H1 (cell line): ENCODE data around the gene ZNF526. TPM values are rescaled to one million over a fixed set of nuclear protein-coding genes. Genes with fewer than 3 reads are reported as not detected.

Experiments
- CTCF ChIA-PET: fragments of 300-600 bp; sonication (Branson Sonifier 250); formaldehyde crosslinking; loops from one replicate; lab custom pipeline; 2021; ENCODE audit not compliant: partially characterized antibody; lab: Charles Lee
- POLR2A ChIA-PET: fragments of 300-600 bp; sonication (Branson Sonifier 250); formaldehyde crosslinking; loops from one replicate; lab custom pipeline; 2021; ENCODE audit warnings: inconsistent platforms; ENCODE audit not compliant: partially characterized antibody; lab: Charles Lee
- DNase-seq, 2 experiments: peaks; one replicate each; pipeline versions ENCODE4 v3.0.0 to v3.0.0-alpha.2; 2010 to 2022; ENCODE audit warnings: low spot score in 2 of 2, low read depth in 1 of 2, mixed read lengths in 1 of 2
- FAIRE-seq: peaks from 2 replicates; lab custom pipeline; 2011; peaks lifted over from hg19 to GRCh38; lab: Jason Lieb, UNC
- H2AFZ ChIP-seq: 2 replicates; pipeline ENCODE4 v1.8.1; 2012; ENCODE audit warnings: low read length, inconsistent platforms
- H2AK5ac ChIP-seq: 2 replicates; pipeline ENCODE4 v1.6.1; 2013; ENCODE audit warnings: low read depth, low read length
- H2BK120ac ChIP-seq: replicated peaks from 2 replicates; pipeline ENCODE3; 2013; ENCODE audit warnings: low read depth, low read length, inconsistent platforms
- H2BK12ac ChIP-seq: 2 replicates; pipeline ENCODE4 v1.6.1; 2013; ENCODE audit warnings: low read depth, low read length
- H2BK15ac ChIP-seq: 2 replicates; pipeline ENCODE4 v1.6.1; 2013; ENCODE audit warnings: low read length
- H2BK20ac ChIP-seq: 2 replicates; pipeline ENCODE4 v1.6.1; 2013; ENCODE audit warnings: low read length
- H2BK5ac ChIP-seq: 2 replicates; pipeline ENCODE4 v1.6.1; 2013; ENCODE audit warnings: low read depth, low read length
- H3K14ac ChIP-seq: 2 replicates; pipeline ENCODE4 v1.6.1; 2013; ENCODE audit warnings: inconsistent platforms; ENCODE audit not compliant: insufficient read length
- H3K18ac ChIP-seq: 2 replicates; pipeline ENCODE4 v1.6.1; 2013; ENCODE audit warnings: low read length; ENCODE audit errors: extremely low read depth
- H3K23ac ChIP-seq: 2 replicates; pipeline ENCODE4 v1.6.1; 2013; ENCODE audit warnings: inconsistent platforms; ENCODE audit not compliant: insufficient read length
- H3K23me2 ChIP-seq: 2 replicates; pipeline ENCODE4 v1.6.1; 2013; ENCODE audit warnings: low read depth, low read length
- H3K27ac ChIP-seq: 2 replicates; pipeline ENCODE4 v1.6.1; 2011; ENCODE audit warnings: low read depth, low read length, inconsistent platforms
- H3K27me3 ChIP-seq, 4 experiments: replicated peaks in 1 of 4; 1 replicate in 1 of 4; 2 replicates in 3 of 4; pipeline versions ENCODE4 v1.6.1 to v1.8.1; 2011 to 2013; ENCODE audit warnings: low read length in 3 of 4, mild to moderate bottlenecking in 3 of 4, inconsistent platforms in 2 of 4, mixed read lengths in 2 of 4, moderate library complexity in 1 of 4; ENCODE audit not compliant: control insufficient read depth in 3 of 4, insufficient read depth in 3 of 4; ENCODE audit errors: extremely low read depth in 1 of 4
- H3K36me3 ChIP-seq, 4 experiments: 2 replicates each; pipeline versions ENCODE4 v1.6.1 to v1.8.1; 2011 to 2013; ENCODE audit warnings: mild to moderate bottlenecking in 4 of 4, low read length in 3 of 4, moderate library complexity in 2 of 4, control low read depth in 1 of 4, inconsistent platforms in 1 of 4; ENCODE audit not compliant: insufficient read depth in 4 of 4, control insufficient read depth in 2 of 4
- H3K4ac ChIP-seq: replicated peaks from 2 replicates; pipeline ENCODE3; 2013; ENCODE audit warnings: low read length, low read depth, mixed read lengths, inconsistent platforms; ENCODE audit not compliant: insufficient read length
- H3K4me1 ChIP-seq, 4 experiments: replicated peaks in 1 of 4; 1 replicate in 1 of 4; 2 replicates in 3 of 4; pipeline versions ENCODE4 v1.6.1 to v1.8.1; 2011 to 2013; ENCODE audit warnings: low read length in 3 of 4, inconsistent platforms in 2 of 4, mixed read lengths in 1 of 4; ENCODE audit not compliant: insufficient read depth in 4 of 4, control insufficient read depth in 3 of 4
- H3K4me2 ChIP-seq, 2 experiments: 2 replicates each; pipeline versions ENCODE4 v1.6.1 to v1.8.1; 2011 to 2013; ENCODE audit warnings: low read depth in 2 of 2, low read length in 2 of 2, control low read depth in 1 of 2, inconsistent platforms in 1 of 2, mild to moderate bottlenecking in 1 of 2; ENCODE audit not compliant: insufficient read depth in 1 of 2
- H3K4me3 ChIP-seq, 4 experiments: fragments of 200-600, 300-600 bp in 1 of 4; sonication (generic), shearing (Covaris generic), sonication (Bioruptor Twin) in 1 of 4; 2 replicates each; pipeline versions ENCODE4 v1.5.1 to v1.8.1; 2011 to 2016; ENCODE audit warnings: low read length in 4 of 4, low read depth in 3 of 4, control low read depth in 2 of 4, inconsistent platforms in 2 of 4, mild to moderate bottlenecking in 2 of 4, mixed read lengths in 1 of 4, moderate library complexity in 1 of 4; ENCODE audit not compliant: insufficient read depth in 2 of 4; ENCODE audit errors: extremely low read depth in 1 of 4
- H3K56ac ChIP-seq: replicated peaks from 2 replicates; pipeline ENCODE3; 2013; ENCODE audit warnings: low read depth, mild to moderate bottlenecking, mixed read lengths, low read length, inconsistent platforms; ENCODE audit not compliant: insufficient read length
- H3K79me1 ChIP-seq: 2 replicates; pipeline ENCODE4 v1.6.1; 2013; ENCODE audit warnings: low read depth, low read length, control low read depth
- H3K79me2 ChIP-seq, 2 experiments: 2 replicates each; pipeline versions ENCODE4 v1.6.1 to v1.8.1; 2012 to 2013; ENCODE audit warnings: low read length in 2 of 2, mild to moderate bottlenecking in 2 of 2, inconsistent platforms in 1 of 2; ENCODE audit not compliant: insufficient read depth in 2 of 2, control insufficient read depth in 1 of 2
- H3K9ac ChIP-seq, 4 experiments: replicated peaks in 1 of 4; 1 replicate in 1 of 4; 2 replicates in 3 of 4; pipeline versions ENCODE4 v1.6.1 to v1.8.1; 2011 to 2013; ENCODE audit warnings: low read depth in 3 of 4, low read length in 3 of 4, control low read depth in 2 of 4, mild to moderate bottlenecking in 2 of 4, moderate library complexity in 2 of 4, inconsistent platforms in 1 of 4; ENCODE audit errors: extremely low read depth in 1 of 4
- H3K9me3 ChIP-seq, 2 experiments: 2 replicates each; pipeline versions ENCODE4 v1.6.1 to v1.8.1; 2012 to 2013; ENCODE audit warnings: mild to moderate bottlenecking in 2 of 2, moderate library complexity in 2 of 2, control low read depth in 1 of 2, inconsistent platforms in 1 of 2, low read depth in 1 of 2, low read length in 1 of 2, mixed read lengths in 1 of 2; ENCODE audit not compliant: insufficient read depth in 2 of 2
- H4K20me1 ChIP-seq, 2 experiments: replicated peaks in 1 of 2; 2 replicates each; pipeline versions ENCODE3 to v1.8.1; 2011 to 2013; ENCODE audit warnings: inconsistent platforms in 2 of 2, low read length in 2 of 2, mild to moderate bottlenecking in 1 of 2; ENCODE audit not compliant: insufficient read depth in 2 of 2, control insufficient read depth in 1 of 2
- H4K5ac ChIP-seq: 2 replicates; pipeline ENCODE4 v1.6.1; 2013; ENCODE audit warnings: low read length, low read depth, mixed read lengths, inconsistent platforms; ENCODE audit not compliant: insufficient read length
- H4K8ac ChIP-seq: 2 replicates; pipeline ENCODE4 v1.8.0; 2013; ENCODE audit warnings: mild to moderate bottlenecking, moderate library complexity, low read length, inconsistent platforms; ENCODE audit not compliant: insufficient read depth; ENCODE audit errors: extremely low read depth
- H4K91ac ChIP-seq: replicated peaks from 2 replicates; pipeline ENCODE3; 2013; ENCODE audit warnings: low read length, mixed read lengths, inconsistent platforms; ENCODE audit not compliant: insufficient read length
- RNF2 ChIP-seq: fragments of 200-900, 300-1000 bp; sonication (generic); IDR thresholded peaks from 2 replicates; pipeline ENCODE4 v1.7.1; 2016; ENCODE audit warnings: borderline replicate concordance, low read depth, mild to moderate bottlenecking, antibody characterized with exemption, low read length; ENCODE audit not compliant: poor library complexity, severe bottlenecking; ENCODE audit errors: missing control alignments
- SUZ12 ChIP-seq: fragments of 200-600 bp; sonication (generic); IDR thresholded peaks from 2 replicates; pipeline ENCODE4 v1.6.1; 2012; ENCODE audit warnings: mild to moderate bottlenecking, inconsistent platforms, low read length, moderate library complexity, mixed read lengths
- WGBS, 2 experiments: shearing (Covaris generic) in 1 of 2; methylation state at CpG; one replicate each; pipeline versions ENCODE4 v1.1.6 to v1.1.7; 2013 to 2015; ENCODE audit warnings: low lambda C conversion rate in 2 of 2, mixed read lengths in 2 of 2, inconsistent platforms in 1 of 2, low coverage in 1 of 2, missing lambda C conversion rate in 1 of 2; ENCODE audit not compliant: insufficient replicate concordance in 2 of 2, insufficient coverage in 1 of 2, insufficient read length in 1 of 2; ENCODE audit errors: extremely low coverage in 1 of 2, missing lambda C conversion rate in 1 of 2; 5-methylcytosine and 5-hydroxymethylcytosine counted together
- polyA plus RNA-seq, 7 experiments: library from polyadenylated mRNA; depleted of rRNA in 3 of 7; stranded (reverse) in 5 of 7; unstranded in 2 of 7; fragments of >200 nt in 5 of 7; fragments of 200-250 nt in 2 of 7; gene quantifications; 1 replicate in 5 of 7; 2 replicates in 1 of 7; 4 replicates in 1 of 7; pipeline versions ENCODE4 v1.2.1 to v1.2.3, GENCODE V29; 2011 to 2013; ENCODE audit warnings: missing spikeins in 2 of 7, mixed read lengths in 2 of 7
- total RNA-seq: library from RNA; stranded (reverse); fragmentation: NEBNext Ultra II Directional; extraction: Animal tissue kit (Norgen Biotek cat#: 25700); gene quantifications from 2 replicates; pipeline ENCODE4 v1.2.1, GENCODE V29; 2021

Gene ZNF526
- total and polyA plus RNA-seq, 2 of the 8 experiments (the other 6 are each of a cell fraction or from before 2014, with no cell fraction given): 8.4 to 14.1 TPM

DNA sequence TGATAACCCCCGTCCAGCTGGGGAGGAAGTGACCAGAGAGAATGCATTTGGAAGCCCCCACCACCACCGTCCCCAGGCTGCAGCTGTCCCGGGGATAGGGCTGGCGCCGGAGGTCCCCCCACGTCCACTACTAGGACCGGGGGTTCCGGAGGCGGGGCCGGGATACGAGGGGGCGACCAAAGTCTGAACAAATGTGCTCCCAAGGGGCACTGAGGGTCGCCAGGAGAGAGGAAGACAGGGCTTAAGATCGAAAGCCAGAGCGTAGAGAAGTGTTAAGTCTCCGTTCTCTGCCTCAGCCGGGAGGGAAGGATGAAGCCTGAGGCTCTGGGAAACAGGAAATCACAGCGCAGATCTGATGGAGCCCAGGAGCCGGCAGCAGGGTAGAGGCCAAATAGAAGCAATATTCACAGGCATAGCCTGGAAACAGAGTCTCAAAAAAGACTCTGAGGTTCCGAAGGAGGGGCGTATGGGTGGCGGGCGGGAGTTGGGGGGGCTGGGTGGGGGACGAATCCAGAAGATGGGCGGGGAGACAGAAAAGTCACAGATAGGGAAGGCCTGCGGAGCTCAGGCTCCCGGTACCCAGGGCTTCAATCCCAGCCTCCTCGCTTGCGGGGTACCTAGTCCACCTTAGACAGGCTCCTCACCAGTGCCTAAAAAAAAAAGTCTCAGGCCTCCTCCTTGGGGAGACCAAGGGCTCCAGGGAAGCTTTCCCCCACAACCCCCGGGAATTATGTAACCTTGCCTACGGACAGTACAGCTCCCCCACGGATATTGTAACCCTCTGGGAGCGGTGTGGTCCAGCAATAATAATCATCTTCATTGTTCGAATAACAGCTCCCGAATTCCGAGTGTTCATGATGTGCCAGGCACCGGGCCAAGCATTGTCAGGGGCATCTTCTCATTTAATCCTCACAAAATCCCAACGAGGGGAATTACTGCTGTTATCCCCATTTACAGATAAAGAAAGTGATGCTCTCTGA lies 35.9 kb downstream of the ZNF526 start:
- peaks cover 0 to 3% (median 2%) of the 10 kb centered on the region in 4 experiments; a peak in 2 of 7 replicates for H3K27me3 ChIP-seq
- peak overlapping the region; percentile 31; the same call in 1 of the 2 replicates for H2BK15ac ChIP-seq
- peaks cover 3 to 6% of the 10 kb centered on the region in 2 experiments for H4K20me1 ChIP-seq
- H2AK5ac ChIP-seq: no peak overlapping the region
- H3K79me1 ChIP-seq: peaks cover 9% of the 10 kb centered on the region
- no peak overlapping the region for H3K4ac ChIP-seq
- no peaks in the 10 kb centered on the region for H3K9me3 ChIP-seq
- peaks cover 4 to 22% of the 10 kb centered on the region in 2 experiments; a peak in 3 of 4 replicates for H3K79me2 ChIP-seq
- ChIA-PET CTCF (interaction anchor here (0.5 to 9.1 kb wide), 7 partner anchors 9 to 76 kb away, joined by 3 to 75 read pairs (median 5); no protein-coding TSS in a partner anchor), POLR2A (interaction anchor here (0.6 to 2.1 kb wide), 11 partner anchors 9 to 153 kb away, joined by 3 to 14 read pairs (median 4); partner anchors contain the start of gene GSK3A)
- peaks cover 7 to 23% (median 16%) of the 10 kb centered on the region in 4 experiments for H3K4me1 ChIP-seq
- no peak overlapping the region for H2AFZ ChIP-seq
- peak overlapping the region; percentile 4; the same call in 1 of the 2 replicates for H3K18ac ChIP-seq
- H3K23me2 ChIP-seq: peaks cover 13% of the 10 kb centered on the region; the same call in 1 of the 2 replicates
- H2BK120ac ChIP-seq: no peak overlapping the region
- H3K14ac ChIP-seq: no peak overlapping the region
- no peak overlapping the region for H3K56ac ChIP-seq
- no peak for FAIRE-seq
- peak overlapping the region; percentile 87 to 97 for H3K4me2 ChIP-seq
- peak overlapping the region; percentile 9 for H4K5ac ChIP-seq
- no peak for DNase-seq
- H3K9ac ChIP-seq: 0 out of 7 replicates have a peak overlapping the region, but pooled peaks of 1 of the 4 experiments have one; percentile 4
- no peak overlapping the region; the same call in 1 of the 2 replicates for H2BK20ac ChIP-seq
- H3K23ac ChIP-seq: no peak overlapping the region
- H3K27ac ChIP-seq: no peak overlapping the region
- 19% methylated on average over 37 of the region's 38 CpGs; no CpG with 5 or more reads in 1 of the 2 experiments for whole genome bisulfite sequencing, 2 experiments
- no peak overlapping the region for H2BK12ac ChIP-seq
- H4K91ac ChIP-seq: no peak overlapping the region
- TF ChIP-seq RNF2 (peak; percentile 35), SUZ12 (no peak)
- no peak overlapping the region; the same call in 1 of the 2 replicates for H4K8ac ChIP-seq
- no peaks in the 10 kb centered on the region for H3K36me3 ChIP-seq
- peak overlapping the region; percentile 35; the same call in 1 of the 2 replicates for H2BK5ac ChIP-seq
- H3K4me3 ChIP-seq: peak overlapping the region; percentile 48 to 99 (median 69)
